ENCODE measurements around the gene MAP7D2.
A peak's percentile ranks its signal among the peaks of the same experiment; 100 is the strongest.

Gene MAP7D2

DNA sequence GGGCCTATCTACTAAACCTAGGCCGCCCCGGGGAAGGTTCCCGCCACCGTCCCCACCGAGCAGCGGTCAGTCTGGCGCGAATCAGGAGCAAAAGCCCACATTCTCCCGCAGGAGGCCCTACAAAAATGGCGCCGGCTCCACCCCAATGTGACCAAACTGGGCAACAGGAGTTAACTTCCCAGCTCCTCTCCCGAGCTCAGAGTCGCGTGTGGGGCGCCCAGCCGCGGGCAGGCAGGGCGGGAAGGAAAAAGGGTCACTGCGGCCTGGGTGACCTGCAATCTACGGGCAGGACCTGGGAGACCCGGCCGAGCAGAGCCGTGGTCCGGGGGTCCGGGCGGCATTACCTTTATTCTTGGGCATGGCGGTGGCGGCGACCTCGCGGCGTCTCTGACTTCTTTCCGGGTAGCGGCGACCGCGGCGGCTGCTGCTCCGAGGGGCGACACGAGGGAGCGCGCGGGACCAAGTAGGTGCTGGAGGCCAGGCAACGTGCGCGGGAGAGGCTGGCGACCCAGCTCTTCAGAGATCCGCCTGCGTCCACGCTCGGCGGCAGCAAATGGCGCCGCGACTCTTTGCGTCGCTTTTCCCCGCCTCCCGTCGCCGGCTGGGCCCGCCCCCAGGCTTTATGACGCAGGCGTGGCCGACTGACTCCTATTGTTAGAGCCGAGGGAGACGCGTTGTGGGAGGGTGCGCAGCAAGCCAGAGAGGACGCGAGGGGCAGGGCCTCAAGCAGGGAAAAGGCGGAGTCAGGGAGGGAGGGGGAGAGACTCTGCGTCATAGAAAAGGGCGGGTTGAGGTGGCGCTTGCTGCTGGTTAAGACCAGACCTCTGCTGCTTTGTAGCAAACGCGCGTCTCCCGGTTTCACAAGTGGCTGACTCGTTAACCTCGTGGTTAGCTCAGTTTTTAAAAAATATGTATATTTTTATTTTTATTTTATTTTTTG, 24.8 kb upstream of the MAP7D2 start, which contains the start of gene EIF1AX (continued):
- TF ChIP-seq, protein P1, sequence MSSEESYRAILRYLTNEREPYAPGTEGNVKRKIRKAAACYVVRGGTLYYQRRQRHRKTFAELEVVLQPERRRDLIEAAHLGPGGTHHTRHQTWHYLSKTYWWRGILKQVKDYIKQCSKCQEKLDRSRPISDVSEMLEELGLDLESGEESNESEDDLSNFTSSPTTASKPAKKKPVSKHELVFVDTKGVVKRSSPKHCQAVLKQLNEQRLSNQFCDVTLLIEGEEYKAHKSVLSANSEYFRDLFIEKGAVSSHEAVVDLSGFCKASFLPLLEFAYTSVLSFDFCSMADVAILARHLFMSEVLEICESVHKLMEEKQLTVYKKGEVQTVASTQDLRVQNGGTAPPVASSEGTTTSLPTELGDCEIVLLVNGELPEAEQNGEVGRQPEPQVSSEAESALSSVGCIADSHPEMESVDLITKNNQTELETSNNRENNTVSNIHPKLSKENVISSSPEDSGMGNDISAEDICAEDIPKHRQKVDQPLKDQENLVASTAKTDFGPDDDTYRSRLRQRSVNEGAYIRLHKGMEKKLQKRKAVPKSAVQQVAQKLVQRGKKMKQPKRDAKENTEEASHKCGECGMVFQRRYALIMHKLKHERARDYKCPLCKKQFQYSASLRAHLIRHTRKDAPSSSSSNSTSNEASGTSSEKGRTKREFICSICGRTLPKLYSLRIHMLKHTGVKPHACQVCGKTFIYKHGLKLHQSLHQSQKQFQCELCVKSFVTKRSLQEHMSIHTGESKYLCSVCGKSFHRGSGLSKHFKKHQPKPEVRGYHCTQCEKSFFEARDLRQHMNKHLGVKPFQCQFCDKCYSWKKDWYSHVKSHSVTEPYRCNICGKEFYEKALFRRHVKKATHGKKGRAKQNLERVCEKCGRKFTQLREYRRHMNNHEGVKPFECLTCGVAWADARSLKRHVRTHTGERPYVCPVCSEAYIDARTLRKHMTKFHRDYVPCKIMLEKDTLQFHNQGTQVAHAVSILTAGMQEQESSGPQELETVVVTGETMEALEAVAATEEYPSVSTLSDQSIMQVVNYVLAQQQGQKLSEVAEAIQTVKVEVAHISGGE (tag by site-specific recombination; conservative IDR thresholded peaks at IDR 0.05; ENCODE audit: low read depth), result peak; percentile 36
- peak; percentile 97 for TF ChIP-seq SP3 (tag by site-specific recombination; IDR thresholded peaks at IDR 0.05)
- TF ChIP-seq ZNF626 (tag by site-specific recombination; IDR thresholded peaks at IDR 0.05), result no peak
- no peak for TF ChIP-seq ZNF112 (tag by site-specific recombination; IDR thresholded peaks at IDR 0.05)
- no peak for TF ChIP-seq ZNF292 (tag by site-specific recombination; IDR thresholded peaks at IDR 0.05; ENCODE audit: borderline replicate concordance, low read depth)
- TF ChIP-seq, protein P2, sequence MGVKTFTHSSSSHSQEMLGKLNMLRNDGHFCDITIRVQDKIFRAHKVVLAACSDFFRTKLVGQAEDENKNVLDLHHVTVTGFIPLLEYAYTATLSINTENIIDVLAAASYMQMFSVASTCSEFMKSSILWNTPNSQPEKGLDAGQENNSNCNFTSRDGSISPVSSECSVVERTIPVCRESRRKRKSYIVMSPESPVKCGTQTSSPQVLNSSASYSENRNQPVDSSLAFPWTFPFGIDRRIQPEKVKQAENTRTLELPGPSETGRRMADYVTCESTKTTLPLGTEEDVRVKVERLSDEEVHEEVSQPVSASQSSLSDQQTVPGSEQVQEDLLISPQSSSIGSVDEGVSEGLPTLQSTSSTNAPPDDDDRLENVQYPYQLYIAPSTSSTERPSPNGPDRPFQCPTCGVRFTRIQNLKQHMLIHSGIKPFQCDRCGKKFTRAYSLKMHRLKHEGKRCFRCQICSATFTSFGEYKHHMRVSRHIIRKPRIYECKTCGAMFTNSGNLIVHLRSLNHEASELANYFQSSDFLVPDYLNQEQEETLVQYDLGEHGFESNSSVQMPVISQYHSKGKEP (tag by site-specific recombination; IDR thresholded peaks at IDR 0.05), result no peak
- TF ChIP-seq GFI1B (tag by site-specific recombination; IDR thresholded peaks at IDR 0.05), result no peak
- TF ChIP-seq, protein P3, sequence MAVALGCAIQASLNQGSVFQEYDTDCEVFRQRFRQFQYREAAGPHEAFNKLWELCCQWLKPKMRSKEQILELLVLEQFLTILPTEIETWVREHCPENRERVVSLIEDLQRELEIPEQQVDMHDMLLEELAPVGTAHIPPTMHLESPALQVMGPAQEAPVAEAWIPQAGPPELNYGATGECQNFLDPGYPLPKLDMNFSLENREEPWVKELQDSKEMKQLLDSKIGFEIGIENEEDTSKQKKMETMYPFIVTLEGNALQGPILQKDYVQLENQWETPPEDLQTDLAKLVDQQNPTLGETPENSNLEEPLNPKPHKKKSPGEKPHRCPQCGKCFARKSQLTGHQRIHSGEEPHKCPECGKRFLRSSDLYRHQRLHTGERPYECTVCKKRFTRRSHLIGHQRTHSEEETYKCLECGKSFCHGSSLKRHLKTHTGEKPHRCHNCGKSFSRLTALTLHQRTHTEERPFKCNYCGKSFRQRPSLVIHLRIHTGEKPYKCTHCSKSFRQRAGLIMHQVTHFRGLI (tag by site-specific recombination; IDR thresholded peaks at IDR 0.05), result no peak
- TF ChIP-seq, protein P4, sequence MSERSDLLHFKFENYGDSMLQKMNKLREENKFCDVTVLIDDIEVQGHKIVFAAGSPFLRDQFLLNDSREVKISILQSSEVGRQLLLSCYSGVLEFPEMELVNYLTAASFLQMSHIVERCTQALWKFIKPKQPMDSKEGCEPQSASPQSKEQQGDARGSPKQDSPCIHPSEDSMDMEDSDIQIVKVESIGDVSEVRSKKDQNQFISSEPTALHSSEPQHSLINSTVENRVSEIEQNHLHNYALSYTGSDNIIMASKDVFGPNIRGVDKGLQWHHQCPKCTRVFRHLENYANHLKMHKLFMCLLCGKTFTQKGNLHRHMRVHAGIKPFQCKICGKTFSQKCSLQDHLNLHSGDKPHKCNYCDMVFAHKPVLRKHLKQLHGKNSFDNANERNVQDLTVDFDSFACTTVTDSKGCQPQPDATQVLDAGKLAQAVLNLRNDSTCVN (tag by site-specific recombination; optimal IDR thresholded peaks at IDR 0.05), result peak; percentile 78
- TF ChIP-seq, protein P5, sequence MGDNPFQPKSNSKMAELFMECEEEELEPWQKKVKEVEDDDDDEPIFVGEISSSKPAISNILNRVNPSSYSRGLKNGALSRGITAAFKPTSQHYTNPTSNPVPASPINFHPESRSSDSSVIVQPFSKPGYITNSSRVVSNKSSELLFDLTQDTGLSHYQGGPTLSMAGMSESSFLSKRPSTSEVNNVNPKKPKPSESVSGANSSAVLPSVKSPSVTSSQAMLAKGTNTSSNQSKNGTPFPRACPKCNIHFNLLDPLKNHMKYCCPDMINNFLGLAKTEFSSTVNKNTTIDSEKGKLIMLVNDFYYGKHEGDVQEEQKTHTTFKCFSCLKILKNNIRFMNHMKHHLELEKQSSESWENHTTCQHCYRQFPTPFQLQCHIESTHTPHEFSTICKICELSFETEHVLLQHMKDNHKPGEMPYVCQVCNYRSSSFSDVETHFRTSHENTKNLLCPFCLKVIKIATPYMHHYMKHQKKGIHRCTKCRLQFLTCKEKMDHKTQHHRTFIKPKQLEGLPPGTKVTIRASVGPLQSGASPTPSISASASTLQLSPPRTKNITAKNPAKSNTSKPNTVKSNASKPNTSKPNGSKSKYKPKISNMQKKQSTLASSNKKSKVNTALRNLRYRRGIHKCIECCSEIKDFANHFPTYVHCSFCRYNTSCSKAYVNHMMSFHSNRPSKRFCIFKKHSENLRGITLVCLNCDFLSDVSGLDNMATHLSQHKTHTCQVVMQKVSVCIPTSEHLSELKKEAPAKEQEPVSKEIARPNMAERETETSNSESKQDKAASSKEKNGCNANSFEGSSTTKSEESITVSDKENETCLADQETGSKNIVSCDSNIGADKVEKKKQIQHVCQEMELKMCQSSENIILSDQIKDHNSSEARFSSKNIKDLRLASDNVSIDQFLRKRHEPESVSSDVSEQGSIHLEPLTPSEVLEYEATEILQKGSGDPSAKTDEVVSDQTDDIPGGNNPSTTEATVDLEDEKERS (tag by site-specific recombination; IDR thresholded peaks at IDR 0.05), result no peak
- 0 out of 2 replicates have a peak, but pooled peaks have one; percentile 40 for TF ChIP-seq ZEB2 (tag by site-specific recombination; IDR thresholded peaks at IDR 0.05)
- TF ChIP-seq, protein P6, sequence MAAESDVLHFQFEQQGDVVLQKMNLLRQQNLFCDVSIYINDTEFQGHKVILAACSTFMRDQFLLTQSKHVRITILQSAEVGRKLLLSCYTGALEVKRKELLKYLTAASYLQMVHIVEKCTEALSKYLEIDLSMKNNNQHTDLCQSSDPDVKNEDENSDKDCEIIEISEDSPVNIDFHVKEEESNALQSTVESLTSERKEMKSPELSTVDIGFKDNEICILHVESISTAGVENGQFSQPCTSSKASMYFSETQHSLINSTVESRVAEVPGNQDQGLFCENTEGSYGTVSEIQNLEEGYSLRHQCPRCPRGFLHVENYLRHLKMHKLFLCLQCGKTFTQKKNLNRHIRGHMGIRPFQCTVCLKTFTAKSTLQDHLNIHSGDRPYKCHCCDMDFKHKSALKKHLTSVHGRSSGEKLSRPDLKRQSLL (tag by site-specific recombination; IDR thresholded peaks at IDR 0.05), result no peak
- no peak for TF ChIP-seq ZSCAN30 (tag by site-specific recombination; IDR thresholded peaks at IDR 0.05)
- no peak for TF ChIP-seq ZNF404 (tag by site-specific recombination; IDR thresholded peaks at IDR 0.05)
- 0 out of 2 replicates have a peak, but pooled peaks have one; percentile 29 for TF ChIP-seq ZBTB20 (tag by site-specific recombination; IDR thresholded peaks at IDR 0.05)
- TF ChIP-seq ZNF133 (tag by site-specific recombination; IDR thresholded peaks at IDR 0.05), result no peak
- TF ChIP-seq ZNF221 (tag by site-specific recombination; IDR thresholded peaks at IDR 0.05; ENCODE audit: borderline replicate concordance), result no peak
- TF ChIP-seq ZNF394 (tag by site-specific recombination; IDR thresholded peaks at IDR 0.05; ENCODE audit: borderline replicate concordance), result peak; percentile 45; the same call in 1 of the 2 replicates
- TF ChIP-seq, protein P7, sequence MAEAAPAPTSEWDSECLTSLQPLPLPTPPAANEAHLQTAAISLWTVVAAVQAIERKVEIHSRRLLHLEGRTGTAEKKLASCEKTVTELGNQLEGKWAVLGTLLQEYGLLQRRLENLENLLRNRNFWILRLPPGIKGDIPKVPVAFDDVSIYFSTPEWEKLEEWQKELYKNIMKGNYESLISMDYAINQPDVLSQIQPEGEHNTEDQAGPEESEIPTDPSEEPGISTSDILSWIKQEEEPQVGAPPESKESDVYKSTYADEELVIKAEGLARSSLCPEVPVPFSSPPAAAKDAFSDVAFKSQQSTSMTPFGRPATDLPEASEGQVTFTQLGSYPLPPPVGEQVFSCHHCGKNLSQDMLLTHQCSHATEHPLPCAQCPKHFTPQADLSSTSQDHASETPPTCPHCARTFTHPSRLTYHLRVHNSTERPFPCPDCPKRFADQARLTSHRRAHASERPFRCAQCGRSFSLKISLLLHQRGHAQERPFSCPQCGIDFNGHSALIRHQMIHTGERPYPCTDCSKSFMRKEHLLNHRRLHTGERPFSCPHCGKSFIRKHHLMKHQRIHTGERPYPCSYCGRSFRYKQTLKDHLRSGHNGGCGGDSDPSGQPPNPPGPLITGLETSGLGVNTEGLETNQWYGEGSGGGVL (tag by site-specific recombination; IDR thresholded peaks at IDR 0.05), result no peak
- TF ChIP-seq ZBTB17 (tag by site-specific recombination; IDR thresholded peaks at IDR 0.05), result no peak; the same call in 1 of the 2 replicates
- TF ChIP-seq ZNF324 (tag by site-specific recombination; IDR thresholded peaks at IDR 0.05), result 0 out of 2 replicates have a peak, but pooled peaks have one; percentile 34
- TF ChIP-seq ZNF629 (tag by site-specific recombination; IDR thresholded peaks at IDR 0.05), result peak; percentile 99
- no peak for TF ChIP-seq ZNF654 (tag by site-specific recombination; IDR thresholded peaks at IDR 0.05; ENCODE audit: low read depth)
- TF ChIP-seq YY1 (tag by site-specific recombination; IDR thresholded peaks at IDR 0.05), result peak; percentile 80; the same call in 1 of the 2 replicates
